ENCODE measurements around the gene MBD3. TPM values are rescaled to one million over a fixed set of nuclear protein-coding genes. Genes with fewer than 3 reads are reported as not detected.

MBD3 gene
- total RNA-seq, 1 experiment from 2014 or later = 114 TPM

DNA sequence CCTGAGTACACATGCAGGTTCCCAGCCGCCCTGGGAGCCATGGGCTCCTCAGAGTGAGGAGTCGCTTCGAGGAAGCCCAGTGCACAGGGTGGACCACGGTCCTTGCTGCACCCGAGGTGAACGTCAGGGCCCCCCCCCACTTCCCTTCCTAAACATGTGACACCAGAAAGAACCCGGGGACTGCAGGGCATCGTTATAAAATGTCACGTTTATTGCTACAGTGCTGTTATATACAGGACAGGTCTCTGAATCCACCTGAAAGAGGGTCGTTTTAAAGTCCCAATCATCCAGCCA lies 16.4 kb upstream of the MBD3 start:
- TF ChIP-seq, protein P1, sequence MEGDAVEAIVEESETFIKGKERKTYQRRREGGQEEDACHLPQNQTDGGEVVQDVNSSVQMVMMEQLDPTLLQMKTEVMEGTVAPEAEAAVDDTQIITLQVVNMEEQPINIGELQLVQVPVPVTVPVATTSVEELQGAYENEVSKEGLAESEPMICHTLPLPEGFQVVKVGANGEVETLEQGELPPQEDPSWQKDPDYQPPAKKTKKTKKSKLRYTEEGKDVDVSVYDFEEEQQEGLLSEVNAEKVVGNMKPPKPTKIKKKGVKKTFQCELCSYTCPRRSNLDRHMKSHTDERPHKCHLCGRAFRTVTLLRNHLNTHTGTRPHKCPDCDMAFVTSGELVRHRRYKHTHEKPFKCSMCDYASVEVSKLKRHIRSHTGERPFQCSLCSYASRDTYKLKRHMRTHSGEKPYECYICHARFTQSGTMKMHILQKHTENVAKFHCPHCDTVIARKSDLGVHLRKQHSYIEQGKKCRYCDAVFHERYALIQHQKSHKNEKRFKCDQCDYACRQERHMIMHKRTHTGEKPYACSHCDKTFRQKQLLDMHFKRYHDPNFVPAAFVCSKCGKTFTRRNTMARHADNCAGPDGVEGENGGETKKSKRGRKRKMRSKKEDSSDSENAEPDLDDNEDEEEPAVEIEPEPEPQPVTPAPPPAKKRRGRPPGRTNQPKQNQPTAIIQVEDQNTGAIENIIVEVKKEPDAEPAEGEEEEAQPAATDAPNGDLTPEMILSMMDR (IDR thresholded peaks at IDR 0.05; ENCODE audit: unreplicated experiment) = no peak
- DNase-seq (ENCODE audit: unreplicated experiment) = no peak
- Mint-ChIP-seq H3K27me3 (ENCODE audit: insufficient read depth, unreplicated experiment) (no peaks in the 10 kb centered on the region), H3K4me1 (ENCODE audit: insufficient read depth, unreplicated experiment) (peaks cover 4% of the 10 kb centered on the region), H3K4me3 (ENCODE audit: unreplicated experiment) (no peak overlapping the region), H3K36me3 (ENCODE audit: insufficient read depth, unreplicated experiment) (peaks cover 40% of the 10 kb centered on the region), H3K27ac (ENCODE audit: low read depth, unreplicated experiment) (no peak overlapping the region), H3K9me3 (ENCODE audit: unreplicated experiment) (no peaks in the 10 kb centered on the region)
- BruUV-seq (replicated peaks) = no TSS peak
- POLR2A ChIA-PET = no interaction called here
- CTCF ChIA-PET = no interaction called here
- intact Hi-C loops (cut with micrococcal nuclease) = loop anchor here (5.0 kb wide), 2 partner anchors 43 to 188 kb away; partner anchors contain the start of gene TCF3

GRCh38 chr19:1608359-1609102 lies 15.9 kb upstream of the MBD3 start:
- POLR2A ChIA-PET = interaction anchor here (1.2 kb wide), 1 partner anchor 21 kb away, joined by 3 read pairs; no protein-coding TSS in a partner anchor
- peaks cover 39% of the 10 kb centered on the region for H3K36me3 Mint-ChIP-seq (ENCODE audit: insufficient read depth, unreplicated experiment)
- CTCF ChIA-PET = no interaction called here
- no TSS peak for BruUV-seq (replicated peaks)
- intact Hi-C loops (cut with micrococcal nuclease) = loop anchor here (5.0 kb wide), 2 partner anchors 44 to 189 kb away; partner anchors contain the start of gene TCF3
- no peaks in the 10 kb centered on the region for H3K9me3 Mint-ChIP-seq (ENCODE audit: unreplicated experiment)
- no peaks in the 10 kb centered on the region for H3K27me3 Mint-ChIP-seq (ENCODE audit: insufficient read depth, unreplicated experiment)
- H3K27ac Mint-ChIP-seq (ENCODE audit: low read depth, unreplicated experiment) = no peak overlapping the region
- no peak overlapping the region for H3K4me3 Mint-ChIP-seq (ENCODE audit: unreplicated experiment)
- peak; percentile 28 for DNase-seq (ENCODE audit: unreplicated experiment)
- peaks cover 4% of the 10 kb centered on the region for H3K4me1 Mint-ChIP-seq (ENCODE audit: insufficient read depth, unreplicated experiment)
- TF ChIP-seq, protein P1 (IDR thresholded peaks at IDR 0.05; ENCODE audit: unreplicated experiment) = no peak

DNA sequence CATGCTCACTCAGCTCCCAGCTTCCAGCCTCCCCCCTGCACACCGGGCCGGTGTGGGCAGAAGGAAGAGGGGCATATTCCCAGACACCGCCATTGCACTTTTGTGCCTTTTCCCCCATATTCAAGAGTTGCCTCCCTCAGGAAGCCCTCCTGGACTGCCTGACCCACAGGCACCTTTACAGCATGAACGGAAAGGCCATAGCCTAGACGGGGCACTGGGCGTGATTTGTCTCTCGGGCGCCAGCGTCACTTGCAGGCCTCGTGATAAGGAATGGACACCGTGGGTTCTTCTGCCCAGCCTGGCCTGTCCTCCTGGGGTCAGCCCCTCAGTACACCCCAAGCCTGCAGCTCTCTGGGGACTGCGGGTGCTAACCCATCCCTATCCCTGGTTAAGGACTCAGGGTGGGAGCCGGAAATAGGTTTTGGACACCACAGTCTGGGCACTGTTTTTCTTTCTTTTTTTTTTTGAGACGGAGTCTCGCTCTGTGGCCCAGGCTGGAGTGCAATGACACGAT lies 13.5 kb upstream of the MBD3 start:
- TF ChIP-seq, protein P1 (IDR thresholded peaks at IDR 0.05; ENCODE audit: unreplicated experiment) = no peak
- Mint-ChIP-seq H3K36me3 (ENCODE audit: insufficient read depth, unreplicated experiment) (peaks cover 29% of the 10 kb centered on the region), H3K4me3 (ENCODE audit: unreplicated experiment) (peak overlapping the region; percentile 79), H3K9me3 (ENCODE audit: unreplicated experiment) (no peaks in the 10 kb centered on the region), H3K27ac (ENCODE audit: low read depth, unreplicated experiment) (peak overlapping the region; percentile 46), H3K4me1 (ENCODE audit: insufficient read depth, unreplicated experiment) (peaks cover 4% of the 10 kb centered on the region), H3K27me3 (ENCODE audit: insufficient read depth, unreplicated experiment) (no peaks in the 10 kb centered on the region)
- intact Hi-C loops (cut with micrococcal nuclease) = loop anchor here (5.0 kb wide), 2 partner anchors 46 to 191 kb away; partner anchors contain the start of gene TCF3
- ChIA-PET POLR2A (interaction anchor here (0.7 to 8.0 kb wide), 12 partner anchors 9 to 337 kb away, joined by 3 to 105 read pairs (median 5); partner anchors contain the start of genes CIRBP, MBD3 and TCF3), CTCF (interaction anchor here (0.6 to 1.9 kb wide), 6 partner anchors 16 to 161 kb away, joined by 3 to 5 read pairs (median 4); no protein-coding TSS in a partner anchor)
- DNase-seq (ENCODE audit: unreplicated experiment) = no peak
- no TSS peak for BruUV-seq (replicated peaks)

All from MCF 10A (cell line).